Measurements from ENCODE around the gene DCLK2. TPM values are rescaled to one million over a fixed set of nuclear protein-coding genes. Genes with fewer than 3 reads are reported as not detected.

DCLK2 gene
- total and polyA plus RNA-seq, 2 of the 4 experiments (the other 2 are of a cell fraction), result 11.3 to 15.5 TPM

GRCh38 chr4:150242820-150243458 is 164.7 kb downstream of the DCLK2 start (continued):
- no peak for TF ChIP-seq USF2 (IDR thresholded peaks at IDR 0.05; ENCODE audit: low read depth, low read length)
- no peak for TF ChIP-seq CEBPB (IDR thresholded peaks at IDR 0.05; ENCODE audit: low read depth, low read length)

GRCh38 chr4:150243932-150244331 is 165.7 kb downstream of the DCLK2 start:
- Histone ChIP-seq H3K36me3 (ENCODE audit: control insufficient read depth, insufficient read depth, low read length) (peaks cover 9% of the 10 kb centered on the region), H2AFZ (replicated peaks; ENCODE audit: low read length, poor library complexity) (no peak overlapping the region), H3K4me1 (ENCODE audit: control insufficient read depth, insufficient read depth, low read length) (peaks cover 17% of the 10 kb centered on the region), H3K27me3 (ENCODE audit: control insufficient read depth, insufficient read depth, low read length) (no peaks in the 10 kb centered on the region), H3K56ac (ENCODE audit: extremely low read depth, insufficient read depth, low read length) (no peak overlapping the region), H3K79me1 (ENCODE audit: low read depth in 1 of 2, low read length in 2 of 2) (peaks cover 15 to 29% of the 10 kb centered on the region in 2 experiments), H4K20me1 (ENCODE audit: insufficient read depth, low read length) (no peaks in the 10 kb centered on the region), H2AK5ac (ENCODE audit: low read depth, low read length) (peak overlapping the region; percentile 74), H3K9ac (ENCODE audit: low read depth, low read length) (no peak overlapping the region; the same call in 1 of the 2 replicates), H3K14ac (replicated peaks; ENCODE audit: low read depth, low read length) (peak overlapping the region; percentile 56), H3K4ac (ENCODE audit: low read depth, low read length) (peak overlapping the region; percentile 74), H3K9me3 (ENCODE audit: control insufficient read depth, insufficient read depth, low read length) (no peaks in the 10 kb centered on the region), H4K91ac (ENCODE audit: insufficient read depth, low read depth, low read length) (peak overlapping the region; percentile 79), H4K8ac (ENCODE audit: low read depth in 2 of 2, low read length in 2 of 2) (peak overlapping the region; percentile 32 to 45; a peak in 2 of 4 replicates), H3K18ac (ENCODE audit: low read depth, low read length) (peak overlapping the region; percentile 3; the same call in 1 of the 2 replicates), H4K5ac (ENCODE audit: low read depth, low read length) (peak overlapping the region; percentile 14; the same call in 1 of the 2 replicates), H3K4me2 (ENCODE audit: low read depth, low read length) (no peak overlapping the region), H3K27ac (ENCODE audit: insufficient read depth, low read length) (peak overlapping the region; percentile 8; the same call in 1 of the 2 replicates), H3K23ac (ENCODE audit: low read depth, low read length) (peak overlapping the region; percentile 54; the same call in 1 of the 2 replicates), H2BK5ac (ENCODE audit: low read depth, low read length, poor library complexity, severe bottlenecking) (peak overlapping the region; percentile 61), H2BK120ac (ENCODE audit: low read depth, low read length) (peak overlapping the region; percentile 50), H2AK9ac (replicated peaks; ENCODE audit: low read depth, low read length, poor library complexity) (no peak overlapping the region), H2BK20ac (ENCODE audit: low read depth, low read length) (peak overlapping the region; percentile 78), H3K4me3 (ENCODE audit: insufficient read depth, low read depth, low read length) (no peak overlapping the region), H3K9me1 (ENCODE audit: insufficient read depth, low read length) (peaks cover 16% of the 10 kb centered on the region), H2BK15ac (ENCODE audit: low read depth, low read length) (no peak overlapping the region; the same call in 2 of the 3 replicates)
- no CpG with 5 or more reads among the region's 2 CpGs for WGBS, 2 experiments (ENCODE audit: extremely low coverage in 2 of 2, insufficient read length in 1 of 2)
- CTCF ChIA-PET, result interaction anchor here (1.0 to 3.5 kb wide), 10 partner anchors 13 to 623 kb away, joined by 3 to 26 read pairs (median 6); no protein-coding TSS in a partner anchor
- no peak for ATAC-seq (ENCODE audit: low read depth)
- BruUV-seq (replicated peaks), result no TSS peak
- dilution Hi-C loops (cut with HindIII; ENCODE audit: low sequenced_read_pairs, unreplicated experiment) (no loop called here), in situ Hi-C loops (cut with MboI; ENCODE audit: low sequenced_read_pairs) (loop anchor here (10.0 kb wide), 1 partner anchor 229 kb away; no protein-coding TSS in a partner anchor), intact Hi-C loops (cut with micrococcal nuclease) (loop anchor here (2.0 to 5.0 kb wide), 4 partner anchors 165 to 338 kb away; partner anchors contain the start of genes DCLK2 and MAB21L2)
- POLR2A ChIA-PET (ENCODE audit: unreplicated experiment), result no interaction called here
- DNase-seq, result no peak
- no peak for TF ChIP-seq CHD1 (IDR thresholded peaks at IDR 0.05; ENCODE audit: low read depth, low read length)
- TF ChIP-seq MAZ (IDR thresholded peaks at IDR 0.05; ENCODE audit: borderline replicate concordance, low read depth, low read length), result no peak
- no peak for TF ChIP-seq NFE2L2 (IDR thresholded peaks at IDR 0.05; ENCODE audit: low read depth, low read length)
- no peak for TF ChIP-seq SMC3 (IDR thresholded peaks at IDR 0.05; ENCODE audit: low read depth, low read length)
- TF ChIP-seq MXI1 (IDR thresholded peaks at IDR 0.05; ENCODE audit: borderline replicate concordance, low read depth, low read length), result no peak
- no peak for TF ChIP-seq CEBPB (IDR thresholded peaks at IDR 0.05; ENCODE audit: low read depth, low read length)
- TF ChIP-seq FOS (IDR thresholded peaks at IDR 0.05; ENCODE audit: low read depth, low read length), result no peak
- no peak for TF ChIP-seq CTCF (conservative IDR thresholded peaks at IDR 0.05; ENCODE audit: low read depth, low read length)
- no peak for TF ChIP-seq ELK1 (IDR thresholded peaks at IDR 0.05; ENCODE audit: borderline replicate concordance, low read depth, low read length)
- no peak for TF ChIP-seq RCOR1 (IDR thresholded peaks at IDR 0.05; ENCODE audit: insufficient replicate concordance, low read length)

Measured in IMR-90 (cell line).